ENCODE measurements around the gene LCNL1. TPM values are rescaled to one million over a fixed set of nuclear protein-coding genes. Genes with fewer than 3 reads are reported as not detected.

LCNL1 gene
- total and polyA plus RNA-seq, 2 donors (not counting 1 experiment from before 2014, with no cell fraction given), result not detected

DNA sequence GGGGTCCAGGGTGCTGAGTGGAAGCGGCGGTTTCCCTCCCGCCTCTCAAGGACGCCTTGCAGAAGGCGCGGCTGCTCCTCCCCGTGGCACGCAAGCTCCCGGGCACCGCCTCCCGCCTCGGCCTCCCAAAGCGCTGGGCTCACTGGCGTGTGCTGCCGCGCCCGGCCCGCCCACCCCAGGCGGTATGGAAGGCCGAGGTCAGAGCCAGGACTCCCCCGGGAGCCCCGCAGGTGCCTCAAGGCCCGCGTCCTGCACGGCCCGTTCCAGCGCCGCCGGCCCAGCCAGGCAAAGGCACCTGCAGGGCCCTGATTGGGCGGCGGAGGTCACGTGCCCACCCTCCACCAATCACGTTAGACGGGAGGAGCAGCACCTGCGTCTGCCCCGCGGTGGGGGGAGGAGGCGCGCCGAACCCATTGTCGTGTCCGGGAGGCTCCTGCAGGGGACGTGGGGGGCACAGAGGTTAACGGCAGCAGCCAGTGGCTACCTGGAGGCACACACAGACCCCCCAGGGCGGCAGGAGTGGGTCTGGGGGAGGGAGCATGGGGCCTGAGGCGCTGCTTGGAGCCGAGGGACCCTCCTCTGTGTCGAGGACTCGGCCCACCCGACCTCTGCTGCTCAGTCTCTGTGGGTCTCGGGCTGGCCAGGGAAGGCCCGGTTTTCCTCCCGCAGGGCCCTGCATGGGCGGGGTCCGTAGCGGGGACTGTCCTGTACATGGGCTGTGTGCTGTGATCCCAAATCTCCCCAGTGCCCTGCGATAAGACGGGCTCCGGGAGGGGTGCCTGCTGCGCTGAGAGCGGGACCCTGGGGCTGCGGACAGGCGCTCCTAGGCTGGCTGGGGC lies 32.8 kb upstream of the LCNL1 start:
- no peaks in the 10 kb centered on the region for H3K27me3 ChIP-seq (replicated peaks in 1 of 4; ENCODE audit: control extremely low read depth in 1 of 4, control insufficient read depth in 3 of 4, insufficient read depth in 4 of 4, low read length in 3 of 4)
- intact Hi-C loops (cut with micrococcal nuclease), result loop anchor here (1.0 kb wide), 1 partner anchor 75 kb away; no protein-coding TSS in a partner anchor
- ChIA-PET POLR2A (interaction anchor here (0.7 kb wide), 3 partner anchors 11 to 724 kb away, joined by 3 read pairs; no protein-coding TSS in a partner anchor), CTCF (interaction anchor here (1.0 kb wide), 3 partner anchors 79 to 85 kb away, joined by 3 to 5 read pairs (median 4); partner anchors contain the start of gene FUT7)
- H3K9me3 Mint-ChIP-seq (ENCODE audit: insufficient read depth), result no peaks in the 10 kb centered on the region
- H2AFZ ChIP-seq (ENCODE audit: insufficient read depth, low read depth, low read length, poor library complexity, severe bottlenecking), result peak overlapping the region; percentile 94
- 7% methylated on average over 61 of the region's 63 CpGs for WGBS (ENCODE audit: insufficient coverage)
- DNase-seq, result peak; percentile 97
- no peaks in the 10 kb centered on the region for H3K79me2 ChIP-seq (ENCODE audit: control insufficient read depth, insufficient read depth, low read length)
- H3K27me3 Mint-ChIP-seq, result no peaks in the 10 kb centered on the region
- H3K36me3 ChIP-seq (replicated peaks in 1 of 2; ENCODE audit: control extremely low read depth in 1 of 2, control insufficient read depth in 1 of 2, extremely low read depth in 1 of 2, insufficient read depth in 2 of 2, low read length in 1 of 2), result no peaks in the 10 kb centered on the region
- peak overlapping the region; percentile 88 for H3K4me3 Mint-ChIP-seq
- peak overlapping the region; percentile 94 for H3K4me2 ChIP-seq (replicated peaks; ENCODE audit: low read depth, low read length, poor library complexity, severe bottlenecking)
- peak overlapping the region; percentile 44 to 65 (median 58) for H3K4me3 ChIP-seq (ENCODE audit: control extremely low read depth in 1 of 5, extremely low read depth in 1 of 5, insufficient read depth in 1 of 5, low read depth in 2 of 5, low read length in 4 of 5)
- H3K27ac Mint-ChIP-seq, result peak overlapping the region; percentile 92
- H3K4me1 Mint-ChIP-seq, result peaks cover 8% of the 10 kb centered on the region
- TF ChIP-seq, protein P1, sequence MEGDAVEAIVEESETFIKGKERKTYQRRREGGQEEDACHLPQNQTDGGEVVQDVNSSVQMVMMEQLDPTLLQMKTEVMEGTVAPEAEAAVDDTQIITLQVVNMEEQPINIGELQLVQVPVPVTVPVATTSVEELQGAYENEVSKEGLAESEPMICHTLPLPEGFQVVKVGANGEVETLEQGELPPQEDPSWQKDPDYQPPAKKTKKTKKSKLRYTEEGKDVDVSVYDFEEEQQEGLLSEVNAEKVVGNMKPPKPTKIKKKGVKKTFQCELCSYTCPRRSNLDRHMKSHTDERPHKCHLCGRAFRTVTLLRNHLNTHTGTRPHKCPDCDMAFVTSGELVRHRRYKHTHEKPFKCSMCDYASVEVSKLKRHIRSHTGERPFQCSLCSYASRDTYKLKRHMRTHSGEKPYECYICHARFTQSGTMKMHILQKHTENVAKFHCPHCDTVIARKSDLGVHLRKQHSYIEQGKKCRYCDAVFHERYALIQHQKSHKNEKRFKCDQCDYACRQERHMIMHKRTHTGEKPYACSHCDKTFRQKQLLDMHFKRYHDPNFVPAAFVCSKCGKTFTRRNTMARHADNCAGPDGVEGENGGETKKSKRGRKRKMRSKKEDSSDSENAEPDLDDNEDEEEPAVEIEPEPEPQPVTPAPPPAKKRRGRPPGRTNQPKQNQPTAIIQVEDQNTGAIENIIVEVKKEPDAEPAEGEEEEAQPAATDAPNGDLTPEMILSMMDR (IDR thresholded peaks at IDR 0.05), result peak; percentile 36
- TF ChIP-seq EZH2 (IDR thresholded peaks at IDR 0.05; ENCODE audit: borderline replicate concordance, insufficient read depth, low read depth, low read length, poor library complexity, severe bottlenecking), result no peak
- peak; percentile 95 for ATAC-seq (ENCODE audit: low read depth)
- H3K9ac ChIP-seq (ENCODE audit: low read length), result peak overlapping the region; percentile 66
- peaks cover 10 to 15% of the 10 kb centered on the region in 2 donors for H3K4me1 ChIP-seq (ENCODE audit: control insufficient read depth in 2 of 2, insufficient read depth in 2 of 2, low read length in 2 of 2)
- peak overlapping the region; percentile 41 to 72 for H3K27ac ChIP-seq (ENCODE audit: low read length in 2 of 2)
- no peaks in the 10 kb centered on the region for H3K9me3 ChIP-seq (ENCODE audit: control extremely low read depth in 1 of 3, control insufficient read depth in 2 of 3, insufficient read depth in 1 of 3, low read length in 2 of 3)
- H4K20me1 ChIP-seq (ENCODE audit: control insufficient read depth, insufficient read depth, low read length, poor library complexity, severe bottlenecking), result no peaks in the 10 kb centered on the region
